Lung (tissue), 12 donors: ENCODE results near the gene NOS1AP. TPM values are rescaled to one million over a fixed set of nuclear protein-coding genes. Genes with fewer than 3 reads are reported as not detected.

Source experiments
- ATAC-seq: fragments of 200-7000 bp; cut with Tn5 transposase; one replicate; pipeline ENCODE4 v1.9.1; 2020; ENCODE audit warnings: moderate number of reproducible peaks; ENCODE audit not compliant: insufficient read depth, low FRiP score
- DNase-seq, 3 donors: peaks; one replicate each; pipeline ENCODE4 v3.0.0-alpha.2; 2013 to 2017
- H3K27ac ChIP-seq, 2 donors: one replicate each; pipeline ENCODE4 v1.5.1; 2013; ENCODE audit warnings: mild to moderate bottlenecking in 2 of 2, moderate library complexity in 2 of 2, control low read depth in 1 of 2, inconsistent platforms in 1 of 2, low read depth in 1 of 2, low read length in 1 of 2
- H3K27me3 ChIP-seq, 3 donors: one replicate each; pipeline ENCODE4 v1.5.1; 2013; ENCODE audit warnings: low read length in 2 of 3; ENCODE audit not compliant: control insufficient read depth in 3 of 3, insufficient read depth in 3 of 3
- H3K36me3 ChIP-seq, 4 donors: one replicate each; pipeline ENCODE4 v1.5.1; 2013; ENCODE audit warnings: low read length in 4 of 4, mild to moderate bottlenecking in 1 of 4, moderate library complexity in 1 of 4; ENCODE audit not compliant: control insufficient read depth in 4 of 4, insufficient read depth in 4 of 4
- H3K4me1 ChIP-seq, 5 donors: one replicate each; pipeline ENCODE4 v1.5.1; 2013; ENCODE audit warnings: low read length in 5 of 5, mild to moderate bottlenecking in 2 of 5, moderate library complexity in 1 of 5; ENCODE audit not compliant: control insufficient read depth in 5 of 5, insufficient read depth in 5 of 5
- H3K4me3 ChIP-seq: one replicate; pipeline ENCODE4 v1.5.1; 2013; ENCODE audit warnings: mild to moderate bottlenecking, control low read depth, moderate library complexity
- H3K9ac ChIP-seq, 2 donors: one replicate each; pipeline ENCODE4 v1.5.1; 2013; ENCODE audit warnings: low read length in 2 of 2, control low read depth in 1 of 2; ENCODE audit not compliant: insufficient read depth in 1 of 2
- H3K9me3 ChIP-seq, 4 donors: one replicate each; pipeline ENCODE4 v1.5.1; 2013; ENCODE audit warnings: low read length in 3 of 4, mild to moderate bottlenecking in 1 of 4, moderate library complexity in 1 of 4; ENCODE audit not compliant: control insufficient read depth in 4 of 4, insufficient read depth in 3 of 4
- CTCF ChIP-seq: IDR thresholded peaks from 2 replicates; pipeline ENCODE4 v1.5.1; 2012; ENCODE audit warnings: mild to moderate bottlenecking; ENCODE audit errors: control extremely low read depth, extremely low read depth
- WGBS, 2 donors: extraction: QIAGEN DNeasy Blood & Tissue Kit; methylation state at CpG; one replicate each; pipeline ENCODE4 v1.1.7; 2013; 5-methylcytosine and 5-hydroxymethylcytosine counted together
- polyA plus RNA-seq, 2 donors: library from polyadenylated mRNA; stranded (reverse); fragments of 200-250 nt; gene quantifications; one replicate each; pipeline ENCODE4 v1.2.1, GENCODE V29; 2013
- total RNA-seq, 2 donors: library from RNA; depleted of rRNA in 1 of 2; stranded (reverse); fragments of >200 nt in 1 of 2; gene quantifications; one replicate each; pipeline ENCODE4 v1.2.1, GENCODE V29; 2014 to 2021
- donor health status: control.
- donor health status: control.
- donor health status: Bipolar disorder and iron deficiency.
- donor health status: healthy.
- donor health status: DM: yes; HTN: yes; CAD: no.

Gene NOS1AP
- total and polyA plus RNA-seq, 4 donors = 0.57 to 5.0 (median 1.2) TPM

- Histone ChIP-seq H3K27me3 (no peaks in the 10 kb centered on the region), H3K9ac (no peak overlapping the region), H3K36me3 (no peaks in the 10 kb centered on the region), H3K4me3 (no peak overlapping the region), H3K4me1 (peaks cover 0 to 6% (median 0%) of the 10 kb centered on the region in 5 donors), H3K27ac (no peak overlapping the region), H3K9me3 (no peaks in the 10 kb centered on the region)
- no peak for TF ChIP-seq CTCF
- WGBS, 2 donors = 91 to 92% methylated on average over 1 of the region's 1 CpG
- ATAC-seq = no peak
- DNase-seq = no peak
These were observed 164.4 kb downstream of the NOS1AP start for GRCh38 chr1:162233937-162234336.

- Histone ChIP-seq H3K36me3 (no peaks in the 10 kb centered on the region), H3K4me1 (peaks cover 0 to 6% (median 0%) of the 10 kb centered on the region in 5 donors), H3K4me3 (no peak overlapping the region), H3K9ac (no peak overlapping the region), H3K9me3 (no peaks in the 10 kb centered on the region), H3K27ac (no peak overlapping the region), H3K27me3 (no peaks in the 10 kb centered on the region)
- DNase-seq (no peak), ATAC-seq (no peak)
- 87 to 96% methylated on average over 2 of the region's 2 CpGs for WGBS, 2 donors
- no peak for TF ChIP-seq CTCF
These were observed 165.1 kb downstream of the NOS1AP start for GRCh38 chr1:162234571-162234970.

GRCh38 chr1:162235241-162235800, 165.8 kb downstream of the NOS1AP start:
- Histone ChIP-seq H3K9me3 (no peaks in the 10 kb centered on the region), H3K27ac (no peak overlapping the region), H3K4me1 (peaks cover 0 to 9% (median 3%) of the 10 kb centered on the region in 5 donors), H3K36me3 (no peaks in the 10 kb centered on the region), H3K27me3 (no peaks in the 10 kb centered on the region), H3K9ac (no peak overlapping the region), H3K4me3 (no peak overlapping the region)
- no peak for DNase-seq
- ATAC-seq = no peak
- no peak for TF ChIP-seq CTCF
- 72 to 75% methylated on average over 7 of the region's 7 CpGs for WGBS, 2 donors

- no peak for DNase-seq
- Histone ChIP-seq H3K4me1 (peaks cover 0 to 11% (median 3%) of the 10 kb centered on the region in 5 donors), H3K4me3 (no peak overlapping the region), H3K9me3 (no peaks in the 10 kb centered on the region), H3K27me3 (no peaks in the 10 kb centered on the region), H3K36me3 (no peaks in the 10 kb centered on the region), H3K9ac (no peak overlapping the region), H3K27ac (no peak overlapping the region)
- no peak for TF ChIP-seq CTCF
- WGBS, 2 donors = 75 to 81% methylated on average over 3 of the region's 3 CpGs
- no peak for ATAC-seq
These were observed 166.7 kb downstream of the NOS1AP start for GRCh38 chr1:162236201-162236600.
